HEK293T (cell line): ENCODE data around the gene CD300LF.

Experiments used
- CTBP1 ChIP-seq: fragments of 450-650 bp; IDR thresholded peaks from 2 replicates; pipeline ENCODE4 v1.6.1; 2016; ENCODE audit warnings: borderline replicate concordance
- FOXK2 ChIP-seq: fragments of 450-650 bp; IDR thresholded peaks from 2 replicates; pipeline ENCODE4 v1.6.1; 2016; ENCODE audit warnings: mild to moderate bottlenecking
- L3MBTL2 ChIP-seq: fragments of 450-650 bp; conservative IDR thresholded peaks from 2 replicates; pipeline ENCODE4 v1.6.1; 2016; ENCODE audit warnings: mild to moderate bottlenecking
- NFRKB ChIP-seq: fragments of 450-650 bp; IDR thresholded peaks from 2 replicates; pipeline ENCODE4 v1.6.1; 2016; ENCODE audit warnings: mild to moderate bottlenecking, moderate library complexity
- PKNOX1 ChIP-seq: fragments of 450-650 bp; IDR thresholded peaks from 2 replicates; pipeline ENCODE4 v1.6.1; 2016
- SP1 ChIP-seq: fragments of 450-650 bp; IDR thresholded peaks from 2 replicates; pipeline ENCODE4 v1.6.1; 2017
- SUZ12 ChIP-seq: fragments of 450-650 bp; IDR thresholded peaks from 2 replicates; pipeline ENCODE4 v1.6.1; 2016; ENCODE audit warnings: mild to moderate bottlenecking
- TARDBP ChIP-seq: fragments of 450-650 bp; IDR thresholded peaks from 2 replicates; pipeline ENCODE4 v1.6.1; 2016

- TF ChIP-seq SP1 (no peak), SUZ12 (no peak), FOXK2 (no peak), PKNOX1 (no peak), L3MBTL2 (no peak), CTBP1 (no peak), TARDBP (no peak), NFRKB (no peak)
Observed at GRCh38 chr17:74761931-74762330, 49.2 kb upstream of the CD300LF start.
